Subcutaneous abdominal adipose tissue (tissue), 5 donors: ENCODE results near the gene SOX9.

Experiments
- H3K27ac ChIP-seq: one replicate; pipeline ENCODE4 v1.7.0; 2013; ENCODE audit warnings: low read depth, mild to moderate bottlenecking, inconsistent platforms, low read length, moderate library complexity
- H3K27me3 ChIP-seq, 5 donors: one replicate each; pipeline ENCODE4 v1.7.0; 2013; ENCODE audit warnings: low read length in 5 of 5, inconsistent platforms in 1 of 5; ENCODE audit not compliant: control insufficient read depth in 5 of 5, insufficient read depth in 4 of 5
- H3K36me3 ChIP-seq, 5 donors: one replicate each; pipeline ENCODE4 v1.7.0; 2013; ENCODE audit warnings: low read length in 5 of 5; ENCODE audit not compliant: control insufficient read depth in 5 of 5, insufficient read depth in 5 of 5
- H3K4me1 ChIP-seq, 5 donors: one replicate each; pipeline ENCODE4 v1.7.0; 2013; ENCODE audit warnings: low read length in 5 of 5, mild to moderate bottlenecking in 3 of 5, moderate library complexity in 1 of 5; ENCODE audit not compliant: control insufficient read depth in 5 of 5, insufficient read depth in 5 of 5
- H3K4me3 ChIP-seq, 5 donors: one replicate each; pipeline ENCODE4 v1.7.0; 2013; ENCODE audit warnings: low read length in 5 of 5, low read depth in 1 of 5
- H3K9ac ChIP-seq, 5 donors: one replicate each; pipeline ENCODE4 v1.7.0; 2013; ENCODE audit warnings: low read length in 5 of 5, mild to moderate bottlenecking in 4 of 5, moderate library complexity in 3 of 5
- H3K9me3 ChIP-seq, 5 donors: one replicate each; pipeline ENCODE4 v1.7.0; 2013; ENCODE audit warnings: low read length in 5 of 5; ENCODE audit not compliant: control insufficient read depth in 5 of 5
- donor health status: healthy.
- donor health status: healthy.
- donor health status: healthy.
- donor health status: healthy.
- donor health status: healthy.

SOX9 gene

DNA sequence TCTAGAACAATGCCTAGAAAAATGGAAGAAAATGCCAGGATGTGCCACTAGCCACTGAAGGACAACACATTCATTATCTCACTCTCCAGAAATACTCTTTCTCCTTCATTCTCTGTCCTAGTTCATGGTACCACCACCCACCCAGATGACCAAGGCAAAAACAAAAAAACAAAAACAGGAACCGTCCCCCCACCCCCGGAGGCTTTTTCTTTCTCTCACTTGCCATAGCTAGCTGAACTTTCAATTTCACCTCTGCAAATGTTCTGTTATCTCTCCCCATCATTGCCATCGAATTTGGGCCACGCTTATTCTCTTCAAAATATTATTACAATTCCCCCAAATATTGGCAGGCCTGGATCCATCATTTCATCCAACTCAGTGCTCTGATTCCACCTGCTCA, 49.0 kb downstream of the SOX9 start:
- no peak overlapping the region for H3K9ac ChIP-seq
- H3K27me3 ChIP-seq: peaks cover 0 to 3% (median 0%) of the 10 kb centered on the region in 5 donors
- H3K4me1 ChIP-seq: peaks cover 0 to 15% (median 7%) of the 10 kb centered on the region in 5 donors
- no peak overlapping the region for H3K27ac ChIP-seq
- H3K4me3 ChIP-seq: no peak overlapping the region
- no peaks in the 10 kb centered on the region for H3K9me3 ChIP-seq
- no peaks in the 10 kb centered on the region for H3K36me3 ChIP-seq

DNA sequence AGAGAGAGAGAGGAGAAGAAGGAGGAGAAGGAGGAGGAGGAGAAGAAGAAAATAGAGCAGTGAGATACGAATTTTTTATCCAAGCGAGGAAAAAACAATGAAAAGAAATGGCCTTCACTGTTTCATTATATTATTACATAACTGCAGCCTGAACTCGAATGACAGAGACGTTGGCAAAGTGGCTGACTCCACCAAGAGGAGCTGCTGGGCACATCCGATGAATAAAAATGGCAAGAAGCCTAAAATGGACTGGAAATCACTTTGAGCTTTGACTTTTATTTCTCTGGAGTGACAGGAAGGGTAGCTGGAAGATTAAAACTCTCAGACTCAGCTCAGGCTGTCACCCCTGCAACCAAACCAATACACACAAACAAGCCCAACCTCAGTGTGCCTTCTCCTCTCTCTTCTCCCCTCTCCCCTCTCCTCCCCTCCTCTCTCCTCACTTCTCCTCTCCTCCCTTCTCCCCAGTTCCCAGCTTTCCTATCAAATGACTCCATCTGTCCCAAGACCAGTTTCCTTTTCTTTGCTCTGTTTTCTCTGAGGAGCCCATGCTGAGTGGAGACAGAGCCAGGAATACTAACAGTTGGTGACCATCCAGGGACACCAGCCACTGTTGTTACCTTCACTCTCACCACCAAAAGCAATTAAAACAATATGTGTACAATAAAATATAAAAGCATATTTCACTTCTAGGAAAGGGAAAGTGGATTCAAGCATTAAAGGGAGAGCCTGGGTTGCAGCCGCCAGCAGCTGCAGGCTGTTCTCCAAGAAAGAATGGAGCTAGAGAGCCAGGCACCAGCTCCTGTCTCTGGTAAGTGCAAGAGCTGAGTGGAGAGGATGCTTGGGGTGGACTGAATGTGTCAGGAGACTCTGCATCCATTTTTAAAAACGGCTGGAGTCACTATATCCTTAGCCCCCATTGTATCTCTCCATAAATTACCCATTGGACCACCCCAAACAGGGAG, 51.2 kb downstream of the SOX9 start:
- Histone ChIP-seq H3K9me3 (no peaks in the 10 kb centered on the region), H3K27ac (peak overlapping the region; percentile 37), H3K36me3 (no peaks in the 10 kb centered on the region), H3K4me1 (peaks cover 0 to 3% (median 3%) of the 10 kb centered on the region in 5 donors), H3K4me3 (no peak overlapping the region), H3K27me3 (peaks cover 0 to 3% (median 0%) of the 10 kb centered on the region in 5 donors), H3K9ac (no peak overlapping the region)

GRCh38 chr17:72173499-72174116, 52.8 kb downstream of the SOX9 start:
- Histone ChIP-seq H3K36me3 (no peaks in the 10 kb centered on the region), H3K27ac (no peak overlapping the region), H3K9me3 (no peaks in the 10 kb centered on the region), H3K9ac (no peak overlapping the region), H3K27me3 (peaks cover 0 to 3% (median 0%) of the 10 kb centered on the region in 5 donors), H3K4me3 (no peak overlapping the region), H3K4me1 (peaks cover 0 to 3% (median 3%) of the 10 kb centered on the region in 5 donors)

- Histone ChIP-seq H3K4me3 (no peak overlapping the region), H3K27me3 (peaks cover 0 to 3% (median 0%) of the 10 kb centered on the region in 5 donors), H3K27ac (no peak overlapping the region), H3K4me1 (peaks cover 0 to 3% (median 3%) of the 10 kb centered on the region in 5 donors), H3K9me3 (no peaks in the 10 kb centered on the region), H3K36me3 (no peaks in the 10 kb centered on the region), H3K9ac (no peak overlapping the region)
Measured at GRCh38 chr17:72175263-72175662, 54.4 kb downstream of the SOX9 start.
